ENCODE data around the gene LRP1B. TPM values are rescaled to one million over a fixed set of nuclear protein-coding genes. Genes with fewer than 3 reads are reported as not detected.

LRP1B gene
- total and polyA plus RNA-seq, 2 donors (not counting 1 experiment from before 2014, with no cell fraction given) = under 0.01 to 0.01 TPM

DNA sequence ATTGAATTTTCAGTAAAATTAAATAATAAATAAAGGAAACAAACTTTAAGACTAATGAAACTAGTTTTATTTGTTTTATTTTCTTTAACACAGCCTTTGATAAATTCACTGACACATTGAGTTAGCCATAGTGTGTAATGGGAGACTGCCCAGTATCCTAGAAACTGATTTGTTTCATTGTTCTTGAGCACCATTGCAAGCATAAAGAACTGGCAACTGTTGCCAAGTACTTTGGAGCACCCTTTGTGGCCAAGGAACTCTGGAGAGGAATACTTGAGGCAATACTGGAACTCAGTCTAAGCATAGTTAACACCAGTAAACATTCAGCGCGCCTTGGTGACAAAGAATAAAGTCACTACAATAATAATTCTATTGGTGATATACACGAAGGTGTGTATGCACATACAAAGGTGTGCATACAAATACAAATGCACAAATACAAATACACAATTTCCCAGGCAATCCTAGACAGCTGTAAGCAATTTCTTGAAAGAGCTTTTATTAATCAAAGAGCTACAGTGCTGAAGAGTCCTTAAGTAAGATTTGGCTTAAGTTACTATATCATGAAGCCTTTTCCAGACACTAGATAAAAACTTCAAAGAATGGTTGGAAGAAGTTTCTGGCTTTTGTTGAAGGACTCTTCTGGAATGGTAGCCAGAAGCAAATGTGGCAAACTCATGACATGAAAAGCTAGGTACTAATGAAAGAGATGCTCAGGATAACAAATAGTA lies 1371.2 kb downstream of the LRP1B start:
- Histone ChIP-seq H3K36me3 (ENCODE audit: control insufficient read depth, insufficient read depth, low read length) (no peaks in the 10 kb centered on the region), H3K4me1 (ENCODE audit: control insufficient read depth, extremely low read depth, insufficient read depth, low read length) (no peaks in the 10 kb centered on the region), H3K9ac (ENCODE audit: insufficient read depth, low read length) (no peak overlapping the region), H3K79me2 (ENCODE audit: control insufficient read depth, insufficient read depth, low read length) (no peaks in the 10 kb centered on the region), H3K9me3 (ENCODE audit: control insufficient read depth, insufficient read depth, low read depth, low read length) (no peaks in the 10 kb centered on the region), H3K27me3 (ENCODE audit: control insufficient read depth, insufficient read depth, low read length) (no peaks in the 10 kb centered on the region), H2AFZ (ENCODE audit: low read length) (no peak overlapping the region), H4K20me1 (ENCODE audit: control insufficient read depth, extremely low read depth, insufficient read depth, low read length) (no peaks in the 10 kb centered on the region), H3K4me2 (ENCODE audit: extremely low read depth, insufficient read depth, low read length) (no peak overlapping the region), H3K27ac (ENCODE audit: insufficient read depth, low read length) (no peak overlapping the region), H3K4me3 (replicated peaks in 1 of 4; ENCODE audit: control extremely low read depth in 1 of 4, insufficient read depth in 1 of 4, low read depth in 3 of 4, low read length in 4 of 4) (no peak overlapping the region)
- no peak for TF ChIP-seq EZH2 (IDR thresholded peaks at IDR 0.05; ENCODE audit: low read length, missing control alignments)
- TF ChIP-seq, protein P1, sequence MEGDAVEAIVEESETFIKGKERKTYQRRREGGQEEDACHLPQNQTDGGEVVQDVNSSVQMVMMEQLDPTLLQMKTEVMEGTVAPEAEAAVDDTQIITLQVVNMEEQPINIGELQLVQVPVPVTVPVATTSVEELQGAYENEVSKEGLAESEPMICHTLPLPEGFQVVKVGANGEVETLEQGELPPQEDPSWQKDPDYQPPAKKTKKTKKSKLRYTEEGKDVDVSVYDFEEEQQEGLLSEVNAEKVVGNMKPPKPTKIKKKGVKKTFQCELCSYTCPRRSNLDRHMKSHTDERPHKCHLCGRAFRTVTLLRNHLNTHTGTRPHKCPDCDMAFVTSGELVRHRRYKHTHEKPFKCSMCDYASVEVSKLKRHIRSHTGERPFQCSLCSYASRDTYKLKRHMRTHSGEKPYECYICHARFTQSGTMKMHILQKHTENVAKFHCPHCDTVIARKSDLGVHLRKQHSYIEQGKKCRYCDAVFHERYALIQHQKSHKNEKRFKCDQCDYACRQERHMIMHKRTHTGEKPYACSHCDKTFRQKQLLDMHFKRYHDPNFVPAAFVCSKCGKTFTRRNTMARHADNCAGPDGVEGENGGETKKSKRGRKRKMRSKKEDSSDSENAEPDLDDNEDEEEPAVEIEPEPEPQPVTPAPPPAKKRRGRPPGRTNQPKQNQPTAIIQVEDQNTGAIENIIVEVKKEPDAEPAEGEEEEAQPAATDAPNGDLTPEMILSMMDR (conservative IDR thresholded peaks at IDR 0.05 in 1 of 2, IDR thresholded peaks at IDR 0.05 in 1 of 2; ENCODE audit: low read depth in 1 of 2, low read length in 2 of 2) = no peak
- DNase-seq (ENCODE audit: low read depth in 2 of 2) = no peak

DNA sequence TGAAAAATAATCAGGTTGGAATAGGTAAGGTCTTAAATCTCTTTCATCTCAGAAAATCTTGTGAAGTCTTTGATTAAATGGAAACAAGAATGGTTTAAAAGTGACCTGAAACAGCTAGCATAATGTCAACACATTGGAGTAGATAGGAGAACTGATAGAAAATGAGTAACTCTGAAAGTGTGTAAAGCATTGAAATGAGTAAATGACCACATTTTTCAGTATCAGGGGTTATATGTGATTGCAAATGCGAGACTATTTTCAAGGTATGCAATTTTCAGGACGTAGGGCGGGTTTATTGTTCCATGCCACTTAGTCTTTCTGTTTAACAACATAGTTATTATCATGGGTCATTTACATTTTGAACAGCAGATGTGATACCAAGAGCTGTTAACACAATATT lies 1383.2 kb downstream of the LRP1B start:
- no peak overlapping the region for H3K9ac ChIP-seq (ENCODE audit: insufficient read depth, low read length)
- H3K9me3 ChIP-seq (ENCODE audit: control insufficient read depth, insufficient read depth, low read depth, low read length) = no peaks in the 10 kb centered on the region
- H3K79me2 ChIP-seq (ENCODE audit: control insufficient read depth, insufficient read depth, low read length) = no peaks in the 10 kb centered on the region
- no peaks in the 10 kb centered on the region for H3K4me1 ChIP-seq (ENCODE audit: control insufficient read depth, extremely low read depth, insufficient read depth, low read length)
- no peaks in the 10 kb centered on the region for H3K27me3 ChIP-seq (ENCODE audit: control insufficient read depth, insufficient read depth, low read length)
- no peak for DNase-seq (ENCODE audit: low read depth in 2 of 2)
- H4K20me1 ChIP-seq (ENCODE audit: control insufficient read depth, extremely low read depth, insufficient read depth, low read length) = no peaks in the 10 kb centered on the region
- H2AFZ ChIP-seq (ENCODE audit: low read length) = no peak overlapping the region
- no peak overlapping the region for H3K4me2 ChIP-seq (ENCODE audit: extremely low read depth, insufficient read depth, low read length)
- no peak overlapping the region for H3K27ac ChIP-seq (ENCODE audit: insufficient read depth, low read length)
- TF ChIP-seq EZH2 (IDR thresholded peaks at IDR 0.05; ENCODE audit: low read length, missing control alignments) = no peak
- TF ChIP-seq, protein P1 (conservative IDR thresholded peaks at IDR 0.05 in 1 of 2, IDR thresholded peaks at IDR 0.05 in 1 of 2; ENCODE audit: low read depth in 1 of 2, low read length in 2 of 2) = no peak
- H3K4me3 ChIP-seq (replicated peaks in 1 of 4; ENCODE audit: control extremely low read depth in 1 of 4, insufficient read depth in 1 of 4, low read depth in 3 of 4, low read length in 4 of 4) = no peak overlapping the region
- H3K36me3 ChIP-seq (ENCODE audit: control insufficient read depth, insufficient read depth, low read length) = no peaks in the 10 kb centered on the region

DNA sequence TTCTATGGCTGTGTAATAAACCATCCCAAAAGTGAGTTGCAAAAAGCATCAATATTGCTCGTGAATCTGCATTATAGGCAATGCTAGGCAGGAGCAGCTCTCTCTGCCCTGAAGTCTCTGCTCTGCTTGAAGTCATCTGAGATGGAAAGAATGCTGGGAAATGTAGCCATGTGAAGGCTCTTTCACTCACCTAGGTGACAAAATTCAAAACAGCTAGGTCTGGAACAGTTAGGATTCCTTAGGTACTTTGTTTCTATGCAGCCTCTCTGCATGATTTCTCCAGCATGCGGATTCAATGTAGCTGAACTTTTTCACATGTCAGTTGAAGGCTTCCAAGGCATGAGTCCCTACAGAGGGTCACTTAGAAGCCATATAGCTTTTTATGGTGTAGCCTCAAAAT lies 1383.7 kb downstream of the LRP1B start:
- H3K4me1 ChIP-seq (ENCODE audit: control insufficient read depth, extremely low read depth, insufficient read depth, low read length) = no peaks in the 10 kb centered on the region
- no peaks in the 10 kb centered on the region for H3K27me3 ChIP-seq (ENCODE audit: control insufficient read depth, insufficient read depth, low read length)
- H3K36me3 ChIP-seq (ENCODE audit: control insufficient read depth, insufficient read depth, low read length) = no peaks in the 10 kb centered on the region
- no peaks in the 10 kb centered on the region for H4K20me1 ChIP-seq (ENCODE audit: control insufficient read depth, extremely low read depth, insufficient read depth, low read length)
- TF ChIP-seq EZH2 (IDR thresholded peaks at IDR 0.05; ENCODE audit: low read length, missing control alignments) = no peak
- TF ChIP-seq, protein P1 (conservative IDR thresholded peaks at IDR 0.05 in 1 of 2, IDR thresholded peaks at IDR 0.05 in 1 of 2; ENCODE audit: low read depth in 1 of 2, low read length in 2 of 2) = no peak
- H3K79me2 ChIP-seq (ENCODE audit: control insufficient read depth, insufficient read depth, low read length) = no peaks in the 10 kb centered on the region
- no peak overlapping the region for H2AFZ ChIP-seq (ENCODE audit: low read length)
- DNase-seq (ENCODE audit: low read depth in 2 of 2) = no peak
- no peaks in the 10 kb centered on the region for H3K9me3 ChIP-seq (ENCODE audit: control insufficient read depth, insufficient read depth, low read depth, low read length)
- no peak overlapping the region for H3K4me3 ChIP-seq (replicated peaks in 1 of 4; ENCODE audit: control extremely low read depth in 1 of 4, insufficient read depth in 1 of 4, low read depth in 3 of 4, low read length in 4 of 4)
- H3K27ac ChIP-seq (ENCODE audit: insufficient read depth, low read length) = no peak overlapping the region
- no peak overlapping the region for H3K4me2 ChIP-seq (ENCODE audit: extremely low read depth, insufficient read depth, low read length)
- no peak overlapping the region for H3K9ac ChIP-seq (ENCODE audit: insufficient read depth, low read length)

Measured in fibroblast of lung (primary cell).